NT2/D1 (cell line): ENCODE data around the gene ZNF316.

Experiments
- YY1 ChIP-seq: IDR thresholded peaks from 2 replicates; pipeline ENCODE4 v1.6.1; 2011; ENCODE audit not compliant: insufficient read length, insufficient read depth
- ZNF274 ChIP-seq: IDR thresholded peaks from 2 replicates; pipeline ENCODE4 v1.6.1; 2011; ENCODE audit warnings: mild to moderate bottlenecking, low read depth, low read length

DNA sequence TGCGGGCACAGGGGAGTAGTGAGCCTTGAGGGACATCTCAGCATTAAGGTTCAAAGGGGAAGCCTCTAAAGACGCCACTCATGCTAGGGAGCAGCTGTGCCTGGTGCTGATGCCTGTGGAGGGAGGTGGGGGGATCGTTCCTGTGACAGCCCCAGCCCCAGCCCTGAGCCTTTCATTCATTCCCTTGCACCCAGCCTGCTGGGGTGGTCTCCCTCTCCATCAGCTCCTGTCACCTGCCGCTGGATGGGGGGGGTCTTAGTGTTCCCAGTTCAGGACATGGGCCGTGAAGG lies 11.6 kb downstream of the ZNF316 start:
- no peak for TF ChIP-seq YY1
- TF ChIP-seq ZNF274: no peak
